ENCODE measurements around the gene ZNF20.
"Not testable (repeated sequence)": the region's sequence is repeated elsewhere in the genome, so short reads cannot be mapped to it uniquely, and the experiment has no call there.

Gene ZNF20

GRCh38 chr19:12113121-12113520 lies 27.0 kb downstream of the ZNF20 start:
- TF ChIP-seq CTCF (IDR thresholded peaks at IDR 0.05; ENCODE audit: insufficient read depth, low read depth, low read length, missing control alignments), result no peak
- no peak overlapping the region for H3K4me3 ChIP-seq (ENCODE audit: low read length)
- DNase-seq (ENCODE audit: low read depth), result no peak

GRCh38 chr19:12112701-12113100 lies 27.4 kb downstream of the ZNF20 start:
- DNase-seq (ENCODE audit: low read depth), result no peak
- H3K4me3 ChIP-seq (ENCODE audit: low read length), result no peak overlapping the region

GRCh38 chr19:12111943-12112637 lies 28.1 kb downstream of the ZNF20 start:
- no peak for DNase-seq (ENCODE audit: low read depth)
- TF ChIP-seq CTCF (IDR thresholded peaks at IDR 0.05; ENCODE audit: insufficient read depth, low read depth, low read length, missing control alignments), result no peak
- no peak overlapping the region for H3K4me3 ChIP-seq (ENCODE audit: low read length)

More at GRCh38 chr19:12112701-12113100, 27.4 kb downstream of the ZNF20 start:
- no peak for TF ChIP-seq CTCF (IDR thresholded peaks at IDR 0.05; ENCODE audit: insufficient read depth, low read depth, low read length, missing control alignments)

- no peak overlapping the region for H3K4me3 ChIP-seq (ENCODE audit: low read length)
- DNase-seq (ENCODE audit: low read depth), result no peak
- TF ChIP-seq CTCF (IDR thresholded peaks at IDR 0.05; ENCODE audit: insufficient read depth, low read depth, low read length, missing control alignments), result no peak
These were observed 29.0 kb downstream of the ZNF20 start for GRCh38 chr19:12111176-12111575.

- H3K4me3 ChIP-seq (ENCODE audit: low read length); DNase-seq (ENCODE audit: low read depth): not testable (repeated sequence)
These were observed 36.2 kb downstream of the ZNF20 start for GRCh38 chr19:12103909-12104308.

- no peak for TF ChIP-seq CTCF (IDR thresholded peaks at IDR 0.05; ENCODE audit: insufficient read depth, low read depth, low read length, missing control alignments)
- H3K4me3 ChIP-seq (ENCODE audit: low read length), result no peak overlapping the region
- DNase-seq (ENCODE audit: low read depth), result peak; percentile 59
These were observed 42.1 kb downstream of the ZNF20 start for GRCh38 chr19:12098040-12098439.

- DNase-seq (ENCODE audit: low read depth), result no peak
- TF ChIP-seq CTCF (IDR thresholded peaks at IDR 0.05; ENCODE audit: insufficient read depth, low read depth, low read length, missing control alignments), result no peak
These were observed 44.9 kb downstream of the ZNF20 start for GRCh38 chr19:12095111-12095790.

More at GRCh38 chr19:12095111-12095790, 44.9 kb downstream of the ZNF20 start:
- no peak overlapping the region for H3K4me3 ChIP-seq (ENCODE audit: low read length)
